Liver (tissue), 9 donors: ENCODE results near the gene NFE2L1. TPM values are rescaled to one million over a fixed set of nuclear protein-coding genes. Genes with fewer than 3 reads are reported as not detected.
A peak's percentile ranks its signal among the peaks of the same experiment; 100 is the strongest.

Experiments
- DNase-seq: peaks from one replicate; pipeline ENCODE4 v3.0.0-alpha.2; 2017; ENCODE audit warnings: low spot score
- H3K27ac ChIP-seq, 2 donors: one replicate each; pipeline ENCODE4 v1.7.0; 2013; ENCODE audit warnings: inconsistent platforms in 2 of 2, low read length in 2 of 2, control low read depth in 1 of 2, low read depth in 1 of 2, mild to moderate bottlenecking in 1 of 2
- H3K27me3 ChIP-seq, 4 donors: one replicate each; pipeline versions ENCODE4 v1.6.1 to v1.7.0; 2013; ENCODE audit warnings: low read length in 3 of 4, inconsistent platforms in 1 of 4, mild to moderate bottlenecking in 1 of 4, moderate library complexity in 1 of 4; ENCODE audit not compliant: control insufficient read depth in 4 of 4, insufficient read depth in 4 of 4
- H3K36me3 ChIP-seq, 4 donors: one replicate each; pipeline versions ENCODE4 v1.6.1 to v1.7.0; 2013; ENCODE audit warnings: low read length in 3 of 4, mild to moderate bottlenecking in 3 of 4, low read depth in 1 of 4, moderate library complexity in 1 of 4; ENCODE audit not compliant: control insufficient read depth in 4 of 4, insufficient read depth in 3 of 4
- H3K4me1 ChIP-seq, 4 donors: one replicate each; pipeline versions ENCODE4 v1.6.1 to v1.7.0; 2013; ENCODE audit warnings: low read length in 3 of 4, mild to moderate bottlenecking in 3 of 4, moderate library complexity in 1 of 4; ENCODE audit not compliant: control insufficient read depth in 4 of 4, insufficient read depth in 4 of 4
- H3K4me3 ChIP-seq, 3 donors: one replicate each; pipeline versions ENCODE4 v1.6.1 to v1.7.0; 2013; ENCODE audit warnings: low read length in 3 of 3, control low read depth in 1 of 3, low read depth in 1 of 3, mild to moderate bottlenecking in 1 of 3
- H3K9ac ChIP-seq, 2 donors: one replicate each; pipeline ENCODE4 v1.7.0; 2013; ENCODE audit warnings: low read length in 2 of 2, mild to moderate bottlenecking in 2 of 2, moderate library complexity in 2 of 2, control low read depth in 1 of 2, low read depth in 1 of 2
- H3K9me3 ChIP-seq, 4 donors: one replicate each; pipeline versions ENCODE4 v1.6.1 to v1.7.0; 2013; ENCODE audit warnings: low read length in 3 of 4; ENCODE audit not compliant: control insufficient read depth in 4 of 4
- CTCF ChIP-seq: fragments of 150-350 bp; IDR thresholded peaks from 2 replicates; pipeline ENCODE4 v1.5.1; 2017; ENCODE audit warnings: improper control_type of control experiment, low read depth, low read length; ENCODE audit not compliant: missing input control
- EGR1 ChIP-seq, 2 donors: IDR thresholded peaks; 2 replicates each; pipeline ENCODE4 v1.6.1; 2016 to 2018; ENCODE audit warnings: antibody characterized with exemption in 2 of 2, low read depth in 2 of 2
- FOXA1 ChIP-seq: IDR thresholded peaks from 2 replicates; pipeline ENCODE4 v1.6.1; 2016; ENCODE audit warnings: antibody characterized with exemption
- FOXA2 ChIP-seq: IDR thresholded peaks from 2 replicates; pipeline ENCODE4 v1.6.1; 2016; ENCODE audit warnings: antibody characterized with exemption
- GABPA ChIP-seq, 2 donors: IDR thresholded peaks in 1 of 2; conservative IDR thresholded peaks in 1 of 2; 2 replicates each; pipeline ENCODE4 v1.6.1; 2016; ENCODE audit warnings: antibody characterized with exemption in 2 of 2, mild to moderate bottlenecking in 1 of 2, moderate library complexity in 1 of 2
- HNF4A ChIP-seq, 2 donors: conservative IDR thresholded peaks; 2 replicates each; pipeline ENCODE4 v1.6.1; 2016; ENCODE audit warnings: antibody characterized with exemption in 2 of 2, mild to moderate bottlenecking in 2 of 2
- HNF4G ChIP-seq: IDR thresholded peaks from 2 replicates; pipeline ENCODE4 v1.6.1; 2016; ENCODE audit warnings: antibody characterized with exemption
- MAX ChIP-seq: IDR thresholded peaks from 2 replicates; pipeline ENCODE4 v1.6.1; 2016; ENCODE audit warnings: antibody characterized with exemption
- NR2F2 ChIP-seq: IDR thresholded peaks from 2 replicates; pipeline ENCODE4 v1.6.1; 2016; ENCODE audit warnings: antibody characterized with exemption
- RAD21 ChIP-seq, 2 donors: IDR thresholded peaks; 2 replicates each; pipeline ENCODE4 v1.6.1; 2016; ENCODE audit warnings: antibody characterized with exemption in 2 of 2, mild to moderate bottlenecking in 2 of 2
- REST ChIP-seq: IDR thresholded peaks from 2 replicates; pipeline ENCODE4 v1.6.1; 2016; ENCODE audit warnings: antibody characterized with exemption, mild to moderate bottlenecking
- RXRA ChIP-seq, 2 donors: IDR thresholded peaks; 2 replicates each; pipeline ENCODE4 v1.6.1; 2017 to 2018; ENCODE audit warnings: antibody characterized with exemption in 2 of 2, mild to moderate bottlenecking in 1 of 2
- SP1 ChIP-seq: IDR thresholded peaks from 2 replicates; pipeline ENCODE4 v1.6.1; 2018; ENCODE audit warnings: antibody characterized with exemption, mild to moderate bottlenecking
- TAF1 ChIP-seq: conservative IDR thresholded peaks from 2 replicates; pipeline ENCODE4 v1.6.1; 2016; ENCODE audit warnings: antibody characterized with exemption, mild to moderate bottlenecking
- YY1 ChIP-seq: IDR thresholded peaks from 2 replicates; pipeline ENCODE4 v1.6.1; 2016; ENCODE audit warnings: antibody characterized with exemption, mild to moderate bottlenecking
- ZBTB33 ChIP-seq: IDR thresholded peaks from 2 replicates; pipeline ENCODE4 v1.6.1; 2016; ENCODE audit warnings: antibody characterized with exemption
- WGBS: extraction: QIAGEN DNeasy Blood & Tissue Kit; methylation state at CpG from one replicate; pipeline ENCODE4 v1.1.7; 2013; 5-methylcytosine and 5-hydroxymethylcytosine counted together
- polyA plus RNA-seq, 2 donors: library from polyadenylated mRNA; stranded (reverse) in 1 of 2; unstranded in 1 of 2; fragments of 200-250 nt in 1 of 2; fragments of >200 nt in 1 of 2; fragmentation: Nextera tagmentation in 1 of 2; extraction: Ambion mirVana in 1 of 2; gene quantifications; one replicate each; pipeline versions ENCODE4 v1.2.1 to v1.2.3, GENCODE V29; 2013 to 2015
- total RNA-seq, 2 donors: library from RNA; depleted of rRNA; stranded (reverse); fragments of >200 nt; gene quantifications; one replicate each; pipeline ENCODE4 v1.2.3, GENCODE V29; 2014
- donor health status: healthy.
- donor health status: healthy.
- donor health status: healthy.
- donor health status: healthy.
- donor health status: healthy.

The NFE2L1 gene
- total and polyA plus RNA-seq, 4 donors = 14.3 to 79.5 (median 57.6) TPM

- peak; percentile 81 for DNase-seq
- no peak overlapping the region for H3K4me3 ChIP-seq
- H3K27ac ChIP-seq = no peak overlapping the region
- H3K36me3 ChIP-seq = peaks cover 0 to 1% (median 0%) of the 10 kb centered on the region in 4 donors
- no peak for TF ChIP-seq FOXA1
- no peak for TF ChIP-seq HNF4A (conservative IDR thresholded peaks at IDR 0.05)
- no peak for TF ChIP-seq GABPA (IDR thresholded peaks at IDR 0.05 in 1 of 2, conservative IDR thresholded peaks at IDR 0.05 in 1 of 2)
- no peak for TF ChIP-seq YY1
- no peak for TF ChIP-seq EGR1 (IDR thresholded peaks at IDR 0.05; ENCODE audit: low read depth in 2 of 2)
- TF ChIP-seq CTCF = peak; percentile 81
- peak; percentile 87 to 93 for TF ChIP-seq RAD21 (IDR thresholded peaks at IDR 0.05)
- peak in 1 of 2 donors; percentile 6 for TF ChIP-seq RXRA (IDR thresholded peaks at IDR 0.05)
- no peak for TF ChIP-seq ZBTB33
- WGBS = 26% methylated on average over 18 of the region's 18 CpGs
- no peak overlapping the region for H3K9ac ChIP-seq
- peaks cover 10 to 35% (median 31%) of the 10 kb centered on the region in 4 donors for H3K4me1 ChIP-seq
- H3K27me3 ChIP-seq = no peaks in the 10 kb centered on the region
- H3K9me3 ChIP-seq = no peaks in the 10 kb centered on the region
These were observed 21.4 kb upstream of the NFE2L1 start for GRCh38 chr17:48026502-48027321.

- Histone ChIP-seq H3K4me3 (no peak overlapping the region), H3K36me3 (peaks cover 0 to 1% (median 0%) of the 10 kb centered on the region in 4 donors), H3K9me3 (no peaks in the 10 kb centered on the region), H3K4me1 (peaks cover 10 to 35% (median 31%) of the 10 kb centered on the region in 4 donors), H3K9ac (no peak overlapping the region), H3K27ac (no peak overlapping the region), H3K27me3 (no peaks in the 10 kb centered on the region)
- WGBS = 92% methylated on average over 12 of the region's 12 CpGs
- no peak for DNase-seq
- TF ChIP-seq FOXA1 = no peak
- no peak for TF ChIP-seq NR2F2
- no peak for TF ChIP-seq CTCF
- TF ChIP-seq FOXA2 = no peak
- no peak for TF ChIP-seq GABPA (IDR thresholded peaks at IDR 0.05 in 1 of 2, conservative IDR thresholded peaks at IDR 0.05 in 1 of 2)
- no peak for TF ChIP-seq RXRA (IDR thresholded peaks at IDR 0.05)
- TF ChIP-seq HNF4G = no peak
- no peak for TF ChIP-seq YY1
- TF ChIP-seq HNF4A (conservative IDR thresholded peaks at IDR 0.05) = no peak
- no peak for TF ChIP-seq RAD21 (IDR thresholded peaks at IDR 0.05)
- no peak for TF ChIP-seq TAF1
- TF ChIP-seq REST = no peak
- TF ChIP-seq ZBTB33 = no peak
- no peak for TF ChIP-seq EGR1 (IDR thresholded peaks at IDR 0.05; ENCODE audit: low read depth in 2 of 2)
- no peak for TF ChIP-seq MAX
- TF ChIP-seq SP1 = no peak
These were observed 20.7 kb upstream of the NFE2L1 start for GRCh38 chr17:48027322-48027981.
